GM21447 (cell line): ENCODE results near the gene ARHGAP23.

ENCODE experiments used
- ATAC-seq: cut with Tn5 transposase; IDR thresholded peaks from one replicate; pipeline ENCODE4 v1.9.1; 2021; ENCODE audit not compliant: unreplicated experiment

Gene ARHGAP23

DNA sequence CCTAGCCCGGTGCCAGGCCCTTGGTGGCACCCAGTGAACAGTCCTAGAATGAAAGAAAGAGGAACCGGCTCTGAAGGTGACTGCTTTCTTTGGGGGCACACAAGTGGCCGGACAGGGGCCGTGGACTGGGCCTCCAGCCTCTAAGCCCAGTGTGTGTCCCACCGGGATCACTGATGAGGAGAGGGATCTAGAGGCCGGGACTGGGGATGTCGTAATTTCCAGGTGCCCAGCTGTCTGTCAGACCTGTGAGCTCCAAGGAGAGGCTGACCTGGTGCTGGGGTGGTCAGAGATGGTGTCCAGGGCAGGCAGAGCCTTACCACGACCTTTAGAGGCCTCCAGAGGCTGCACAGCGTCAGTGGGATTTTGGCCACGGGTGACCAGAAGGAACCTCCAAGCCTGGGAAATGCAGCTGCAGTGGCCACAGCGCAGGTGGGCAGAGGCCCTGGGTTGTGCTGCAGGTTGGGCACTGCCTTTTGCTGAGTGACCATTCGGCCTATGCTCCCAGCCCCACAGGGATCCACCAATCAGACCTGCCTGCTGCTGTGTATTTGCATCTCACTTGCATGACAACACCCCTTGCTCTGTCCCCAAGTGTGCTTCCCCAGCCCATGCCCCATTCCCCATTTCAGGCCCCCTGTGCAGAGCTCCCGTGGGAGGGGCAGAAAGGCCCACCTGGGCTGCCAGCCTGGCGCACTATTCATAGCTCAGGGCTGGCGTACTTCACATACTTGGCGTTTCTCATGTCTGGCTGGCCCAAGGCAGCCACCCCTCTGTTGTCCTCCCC is 12.5 kb downstream of the ARHGAP23 start:
- no peak for ATAC-seq

DNA sequence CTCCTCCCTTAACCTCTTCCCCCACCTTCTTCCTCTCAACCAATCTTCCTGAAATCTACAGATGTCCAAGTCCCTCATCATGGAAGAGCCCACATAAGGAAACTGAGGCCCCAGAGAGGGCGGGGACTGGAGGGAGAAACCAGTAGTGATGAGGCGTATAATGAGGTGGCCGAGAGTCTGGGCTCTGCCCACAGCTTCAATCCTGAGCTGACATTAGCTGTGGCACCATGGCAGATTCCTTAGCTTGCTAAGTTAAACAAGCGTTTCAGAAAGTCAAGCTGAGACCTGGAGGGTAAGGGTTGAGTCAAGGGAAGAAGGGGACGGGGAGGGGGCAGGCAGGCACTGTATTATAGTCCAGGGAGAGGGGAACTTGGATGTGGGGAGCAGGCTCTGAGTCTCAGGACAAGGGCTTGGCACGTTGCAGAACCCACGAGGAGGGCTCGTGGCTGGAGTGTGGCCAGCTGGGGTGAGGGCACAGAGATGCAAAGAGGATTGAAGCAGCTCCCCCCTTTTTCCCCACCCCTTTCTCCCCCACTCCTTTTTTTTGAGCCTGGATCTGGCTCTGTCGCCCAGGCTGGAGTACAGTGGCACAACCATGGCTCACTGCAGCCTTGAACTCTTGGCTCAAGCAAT is 13.3 kb downstream of the ARHGAP23 start:
- no peak for ATAC-seq

DNA sequence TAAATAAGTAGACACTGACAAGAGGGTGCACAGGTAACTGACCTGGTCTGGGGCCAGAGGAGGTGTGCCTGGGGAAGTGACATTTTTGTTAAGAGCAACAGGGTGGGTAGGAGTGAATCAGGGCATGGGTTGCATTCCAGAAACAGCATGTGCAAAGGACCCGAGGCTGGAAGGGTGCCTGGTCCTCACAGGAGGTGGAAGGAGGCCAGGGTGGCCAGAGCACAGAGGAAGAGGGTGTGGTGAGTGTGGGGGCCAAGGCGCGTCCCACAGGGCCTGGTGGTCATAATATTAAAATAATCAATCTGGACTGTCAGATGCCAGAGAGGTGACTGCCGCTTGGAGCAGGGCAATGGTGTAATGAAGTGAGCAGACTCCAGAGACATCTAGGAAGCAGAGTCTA is 14.3 kb downstream of the ARHGAP23 start:
- ATAC-seq, result no peak

DNA sequence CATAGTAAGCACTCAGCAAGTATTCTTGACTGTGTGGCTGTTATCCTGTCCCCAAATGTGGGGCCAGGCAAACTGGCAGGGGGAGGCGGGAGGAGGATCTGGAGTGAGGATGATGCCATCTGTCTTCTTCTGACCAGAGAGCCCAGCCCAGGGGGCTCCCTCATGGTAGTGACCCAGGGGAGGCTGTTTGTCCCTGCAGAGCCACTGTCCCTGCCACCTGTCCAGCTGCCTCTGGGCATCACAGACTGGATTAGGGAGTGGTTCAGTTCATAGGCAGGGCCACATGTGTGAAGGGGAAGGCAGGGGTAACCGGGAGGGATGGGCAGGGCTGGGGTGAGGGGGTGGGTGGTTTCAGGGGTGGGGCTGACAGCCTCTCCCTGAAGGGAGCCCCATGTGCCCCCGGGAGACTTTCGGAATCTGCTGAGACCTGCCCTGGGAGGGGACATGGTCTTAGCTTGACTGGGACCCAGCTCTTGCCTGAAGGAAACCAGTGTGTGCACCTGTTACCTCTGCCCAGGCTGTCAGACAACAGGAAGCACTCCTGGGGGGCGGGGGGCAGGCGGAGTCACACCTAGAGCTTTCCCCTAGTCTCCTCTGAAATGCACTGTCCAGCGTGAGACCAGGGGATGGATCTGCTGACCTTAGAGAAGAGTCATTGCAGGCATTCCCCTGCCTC is 15.2 kb downstream of the ARHGAP23 start:
- no peak for ATAC-seq

DNA sequence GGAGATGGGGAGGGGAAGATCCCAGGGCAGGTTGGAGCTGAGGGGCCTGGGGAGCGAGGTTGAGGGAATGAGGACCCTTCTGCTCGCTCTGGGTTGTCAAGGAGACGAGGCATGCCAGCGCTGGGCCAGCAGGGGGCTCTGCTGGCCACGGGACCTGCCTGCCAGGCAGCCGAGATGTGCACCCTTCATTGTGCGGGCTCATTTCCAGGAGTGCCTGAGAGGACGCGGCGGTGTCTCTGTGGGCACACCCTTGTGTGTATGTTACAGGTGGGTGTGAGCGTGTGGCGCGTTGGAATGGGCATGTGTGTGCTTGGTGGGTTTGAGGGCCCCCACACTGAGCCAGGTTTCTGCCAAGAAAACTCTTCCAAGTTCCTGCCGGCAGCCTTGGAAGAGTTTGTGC is 15.9 kb downstream of the ARHGAP23 start:
- no peak for ATAC-seq

DNA sequence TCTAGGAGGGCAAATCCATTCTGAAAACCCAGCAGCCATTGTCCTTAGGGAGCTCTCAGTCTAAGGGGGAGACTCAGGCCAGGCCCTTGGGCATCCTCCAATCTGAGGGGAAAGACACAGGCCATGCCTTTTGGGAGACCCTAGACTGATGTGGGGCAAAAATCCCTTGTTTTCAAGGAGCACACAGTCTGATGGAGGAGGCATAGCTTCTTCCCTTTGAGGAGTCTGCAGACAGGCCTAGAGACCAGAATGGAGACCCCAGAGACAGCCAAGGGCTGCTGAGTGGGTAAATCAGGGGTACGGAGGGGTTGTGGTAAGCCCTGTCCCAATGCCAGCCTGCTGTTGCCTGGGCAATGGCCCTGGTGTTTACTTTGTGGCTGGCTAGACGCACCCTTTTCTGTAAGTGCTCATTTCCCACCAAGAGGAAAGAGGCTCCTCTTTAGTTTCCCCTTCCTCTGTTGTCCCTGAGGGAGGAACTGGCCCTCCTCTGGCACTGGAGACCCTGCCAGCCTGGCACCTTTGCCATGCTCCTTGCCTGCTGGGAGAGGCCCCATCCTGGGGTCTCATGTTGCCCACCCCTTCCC is 19.3 kb downstream of the ARHGAP23 start:
- no peak for ATAC-seq

DNA sequence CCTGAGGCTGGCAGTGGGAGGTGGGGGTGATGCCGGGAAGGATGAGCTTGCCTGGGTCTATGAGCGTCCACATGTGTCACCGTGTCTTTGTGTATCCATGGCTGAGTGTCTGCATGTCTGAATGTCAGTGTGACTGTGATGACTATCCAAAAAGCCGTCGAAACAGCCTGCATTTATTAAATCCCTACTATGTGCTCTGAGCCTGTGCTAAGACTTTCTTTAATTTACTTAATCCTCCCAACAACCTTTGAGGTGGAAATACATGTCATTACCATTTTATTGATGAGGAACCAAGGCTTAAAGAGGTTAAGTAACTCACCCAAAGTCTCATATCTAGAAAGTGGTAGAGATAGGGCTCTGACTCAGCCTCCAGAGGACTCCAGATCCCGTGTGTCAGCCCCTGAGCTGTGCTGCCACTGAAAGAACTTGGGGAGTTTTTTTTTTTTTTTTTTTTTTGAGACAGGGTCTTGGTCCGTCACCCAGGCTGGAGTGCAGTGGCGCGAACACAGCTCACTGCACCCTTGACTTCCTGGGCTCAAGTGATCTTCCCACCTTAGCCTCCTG is 20.0 kb downstream of the ARHGAP23 start:
- ATAC-seq, result no peak

DNA sequence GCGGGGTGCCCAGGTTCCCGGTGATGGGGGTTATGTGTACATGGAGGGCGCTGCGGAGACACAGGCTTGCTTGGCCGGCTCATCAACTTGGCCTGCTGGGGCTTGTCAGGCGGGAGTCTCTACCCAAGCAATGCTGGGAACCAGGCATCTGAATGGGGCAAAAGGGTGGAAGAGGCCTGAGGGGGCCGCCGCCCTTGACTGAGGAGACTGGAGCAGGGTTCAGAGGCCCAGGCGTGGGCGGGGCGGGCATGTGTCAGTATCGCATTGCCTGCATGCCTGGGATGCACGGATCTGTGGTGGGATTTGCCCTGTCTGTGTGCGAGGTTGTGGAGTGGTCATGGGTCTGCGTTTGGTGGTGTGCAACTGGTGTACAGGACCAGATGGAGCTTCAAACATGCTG is 21.1 kb downstream of the ARHGAP23 start:
- ATAC-seq, result no peak

DNA sequence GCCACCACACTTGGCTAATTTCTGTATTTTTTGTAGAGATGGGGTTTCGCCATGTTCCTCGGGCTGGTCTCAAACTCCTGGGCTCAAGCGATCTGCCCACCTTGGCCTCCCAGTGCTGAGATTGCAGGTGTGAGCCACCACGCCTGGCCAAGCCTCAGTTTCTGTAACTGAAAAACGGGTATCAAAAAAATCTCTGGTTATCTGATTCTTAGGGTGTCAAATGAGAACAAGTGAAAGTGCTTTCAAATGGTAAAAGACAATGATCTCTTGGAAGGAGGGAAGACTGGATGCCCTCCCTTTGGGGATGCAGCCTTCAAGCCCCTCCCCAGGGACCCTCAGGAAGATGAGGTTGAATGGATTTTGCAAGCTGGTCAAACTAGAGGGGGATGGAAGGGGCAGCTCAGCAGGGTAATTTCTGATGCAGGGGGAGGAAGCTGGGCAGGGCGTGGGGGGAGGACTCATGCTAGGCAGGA is 22.3 kb downstream of the ARHGAP23 start:
- ATAC-seq, result no peak

DNA sequence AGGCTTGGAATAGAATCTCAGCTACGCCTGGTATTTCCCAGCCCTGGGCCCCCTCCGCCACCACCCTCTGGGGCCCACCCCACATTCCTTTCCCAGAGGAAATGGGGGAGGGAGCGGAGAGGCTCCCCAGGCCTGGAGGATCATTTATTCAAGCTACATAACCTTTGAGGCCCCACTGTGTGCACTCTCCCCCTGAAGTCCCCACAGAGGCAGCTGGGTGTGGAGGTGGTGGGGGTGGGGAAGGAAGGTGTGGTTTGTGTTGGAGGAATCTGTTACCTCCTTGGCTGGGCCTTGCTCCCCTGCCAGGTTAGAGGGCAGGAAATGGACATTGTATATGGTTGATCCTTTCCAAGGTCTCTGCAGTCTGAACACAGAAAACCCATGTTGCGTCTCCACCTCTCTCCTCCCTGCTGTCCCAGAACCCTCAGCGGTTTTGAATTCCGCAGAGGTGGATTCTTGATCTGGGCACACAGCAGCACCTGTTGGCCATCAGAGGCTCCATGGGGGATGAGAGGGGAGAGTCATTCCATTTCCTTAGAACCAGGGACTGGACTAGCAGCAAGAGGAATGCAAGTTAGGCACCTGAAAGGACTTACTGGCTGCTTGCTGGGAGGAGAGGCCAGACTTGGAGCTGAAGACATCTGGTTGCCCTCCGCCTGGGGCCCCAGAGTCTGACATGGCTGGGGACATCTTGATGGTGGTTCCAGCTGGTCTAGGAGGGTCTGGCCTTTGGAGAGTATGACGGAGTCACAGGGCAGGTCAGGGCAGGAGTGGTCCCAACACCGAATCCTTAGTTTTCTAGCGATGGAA is 23.0 kb downstream of the ARHGAP23 start:
- no peak for ATAC-seq

DNA sequence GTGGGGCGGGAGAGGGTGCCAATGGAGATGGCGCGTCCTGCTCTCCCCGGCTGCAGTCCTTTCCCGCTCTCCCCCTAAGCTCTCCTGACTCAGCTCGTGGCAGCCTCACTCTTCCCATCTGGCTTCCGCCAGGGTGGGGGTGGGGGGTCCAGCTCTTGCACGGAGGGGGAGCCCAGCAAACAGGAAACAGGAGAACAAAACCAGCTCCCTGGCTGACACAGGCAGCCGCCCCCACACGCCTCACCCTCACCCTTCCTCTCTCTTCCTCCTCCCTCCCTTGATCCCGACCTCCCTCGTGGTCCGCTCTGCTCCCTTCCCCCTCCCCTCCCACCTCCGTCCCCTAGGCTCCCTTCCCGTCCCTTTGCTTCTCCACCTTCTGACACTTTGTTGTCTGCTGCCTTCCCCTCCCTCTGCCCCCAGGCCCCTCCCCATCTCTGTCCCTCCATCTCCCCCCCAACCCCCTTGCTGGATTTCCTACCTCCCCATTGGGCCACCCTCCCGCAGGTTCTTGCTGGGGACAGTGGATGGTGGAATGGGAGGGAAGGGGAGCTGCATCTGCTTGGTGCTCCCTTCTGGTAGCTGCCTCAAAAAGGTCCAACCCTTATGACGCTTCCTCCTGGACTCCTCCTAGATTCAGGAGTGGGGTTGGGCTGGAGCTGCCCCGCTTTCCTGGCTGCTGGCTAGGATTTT is 23.7 kb downstream of the ARHGAP23 start:
- no peak for ATAC-seq

DNA sequence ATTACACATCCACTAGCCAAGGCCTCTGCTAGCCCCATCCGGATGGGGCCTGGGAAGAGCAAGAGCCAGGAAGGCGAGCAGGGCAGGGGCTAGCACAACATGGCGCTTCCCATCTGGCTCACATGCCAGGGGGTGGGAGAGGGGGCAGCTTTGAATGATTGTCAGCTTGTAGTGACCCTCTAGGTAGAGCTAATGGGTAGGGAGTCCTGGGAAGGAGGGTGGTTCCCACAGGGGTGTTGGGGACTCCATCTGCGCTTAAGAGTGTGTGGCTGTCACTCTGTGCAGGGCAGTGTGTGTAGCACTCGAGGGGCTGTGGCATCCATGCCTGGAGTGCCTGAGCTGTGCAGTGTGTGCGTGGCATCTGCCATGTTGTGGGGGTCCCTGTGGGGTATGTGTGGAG is 24.5 kb downstream of the ARHGAP23 start:
- ATAC-seq, result no peak

DNA sequence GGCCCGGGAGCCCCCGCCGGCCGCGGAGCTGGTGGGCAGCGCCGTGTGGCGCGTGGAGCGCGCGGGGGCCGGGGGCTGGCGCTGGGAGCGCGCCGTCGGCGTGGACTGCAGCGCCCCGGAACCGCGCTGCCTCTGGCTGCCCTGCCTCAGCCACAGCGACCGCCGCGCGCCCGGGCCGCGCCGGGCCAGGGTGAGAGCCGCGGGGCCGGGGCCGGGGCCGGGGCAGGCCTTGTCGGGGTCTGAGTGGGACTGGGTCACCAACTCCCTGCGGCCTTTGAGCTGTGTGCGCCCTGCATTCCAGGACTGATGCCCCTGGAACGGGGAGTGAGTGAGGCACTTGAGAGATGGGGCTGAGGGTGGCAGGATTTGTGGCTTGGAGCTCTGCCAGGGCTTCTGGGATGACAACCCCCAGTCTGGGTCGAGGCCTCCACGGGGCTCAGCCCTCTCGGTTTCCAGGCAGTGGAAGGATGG is 25.7 kb downstream of the ARHGAP23 start:
- ATAC-seq, result no peak

DNA sequence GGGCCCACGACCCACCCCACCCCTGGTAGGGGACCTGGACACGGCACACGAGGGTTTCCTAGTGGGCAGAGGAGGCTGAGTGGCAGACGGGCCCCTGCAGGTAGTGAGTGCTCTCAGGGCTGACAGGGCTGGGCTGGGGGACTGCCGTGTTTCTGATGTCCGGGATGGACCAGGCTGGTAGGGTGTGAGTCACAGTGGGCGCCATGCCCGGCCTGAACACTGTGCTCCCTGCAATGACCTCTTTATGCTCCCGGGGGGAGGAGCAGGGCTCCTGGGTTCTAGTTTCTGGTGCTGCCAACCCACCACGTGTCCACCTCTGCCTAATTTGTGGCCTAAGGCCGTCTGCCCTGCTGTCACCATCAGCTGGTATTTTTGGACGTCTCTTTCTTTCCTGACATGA is 26.3 kb downstream of the ARHGAP23 start:
- ATAC-seq, result no peak

DNA sequence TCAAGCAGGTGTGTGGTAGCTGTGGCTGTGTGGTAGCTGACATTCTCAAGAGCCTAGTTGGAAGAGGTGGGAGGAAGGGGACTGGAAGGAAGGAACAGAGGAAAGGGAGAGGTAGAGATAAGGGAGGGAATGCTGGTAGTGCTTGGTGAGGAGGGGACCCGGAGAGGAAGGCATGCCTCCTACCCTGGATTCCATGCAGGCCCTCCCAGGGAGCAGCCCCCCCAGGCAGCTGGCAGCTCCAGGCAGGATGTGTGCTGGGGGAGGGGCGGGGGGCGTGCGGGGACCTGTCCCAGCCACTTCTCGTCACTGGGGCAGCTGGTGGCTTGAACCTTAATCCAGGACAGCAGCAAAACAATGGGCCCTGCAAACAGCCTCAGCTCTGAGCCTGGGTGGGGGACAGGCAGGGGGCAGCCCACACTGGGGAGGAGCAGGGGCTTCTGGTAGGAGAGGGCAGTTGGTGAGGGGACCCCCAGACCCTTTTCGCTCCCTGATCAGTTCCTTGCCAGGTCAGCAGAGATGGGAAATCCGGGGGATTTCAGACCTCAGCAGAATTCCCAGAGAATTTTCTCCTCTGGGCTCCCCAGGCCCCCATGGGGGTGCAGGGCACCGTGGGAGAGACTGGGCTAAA is 27.1 kb downstream of the ARHGAP23 start:
- no peak for ATAC-seq

DNA sequence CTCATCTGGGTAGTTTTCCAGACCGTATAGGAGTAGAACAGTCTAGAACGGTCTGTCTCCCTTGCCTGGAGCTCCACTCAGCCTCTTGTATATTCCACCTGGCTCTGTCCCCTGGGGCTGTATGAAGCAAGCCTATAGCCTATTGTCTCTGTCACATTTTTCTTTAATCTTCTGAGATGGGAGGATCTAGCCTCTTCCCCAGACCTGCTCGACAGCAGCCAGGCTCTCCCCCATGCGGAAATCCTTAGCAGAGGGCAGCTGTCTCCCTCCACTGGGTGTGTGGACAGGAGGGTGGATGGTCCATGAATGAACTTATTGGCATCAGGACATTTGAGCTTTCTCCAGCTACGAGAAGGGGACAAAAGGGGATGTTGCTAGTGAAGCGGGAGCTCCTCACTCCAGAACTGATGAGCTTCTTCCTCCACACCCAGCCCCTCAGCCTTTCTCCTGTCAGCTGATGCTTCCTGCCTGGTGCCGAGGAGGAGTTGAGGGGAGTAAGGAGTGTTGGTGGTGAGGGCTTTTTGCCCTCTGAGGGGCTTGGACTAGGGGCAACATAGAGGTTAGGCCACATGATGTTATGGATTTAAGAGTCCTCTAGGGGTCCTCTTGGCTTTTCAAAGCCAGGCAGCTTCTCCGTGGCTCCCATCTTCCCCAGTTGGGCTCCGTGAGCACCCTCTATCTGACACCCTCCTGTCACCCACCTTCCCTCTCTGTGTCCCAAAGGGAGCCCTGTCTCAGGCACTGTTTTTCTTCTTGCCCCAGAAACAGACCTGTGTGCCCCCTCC is 28.0 kb downstream of the ARHGAP23 start:
- no peak for ATAC-seq

DNA sequence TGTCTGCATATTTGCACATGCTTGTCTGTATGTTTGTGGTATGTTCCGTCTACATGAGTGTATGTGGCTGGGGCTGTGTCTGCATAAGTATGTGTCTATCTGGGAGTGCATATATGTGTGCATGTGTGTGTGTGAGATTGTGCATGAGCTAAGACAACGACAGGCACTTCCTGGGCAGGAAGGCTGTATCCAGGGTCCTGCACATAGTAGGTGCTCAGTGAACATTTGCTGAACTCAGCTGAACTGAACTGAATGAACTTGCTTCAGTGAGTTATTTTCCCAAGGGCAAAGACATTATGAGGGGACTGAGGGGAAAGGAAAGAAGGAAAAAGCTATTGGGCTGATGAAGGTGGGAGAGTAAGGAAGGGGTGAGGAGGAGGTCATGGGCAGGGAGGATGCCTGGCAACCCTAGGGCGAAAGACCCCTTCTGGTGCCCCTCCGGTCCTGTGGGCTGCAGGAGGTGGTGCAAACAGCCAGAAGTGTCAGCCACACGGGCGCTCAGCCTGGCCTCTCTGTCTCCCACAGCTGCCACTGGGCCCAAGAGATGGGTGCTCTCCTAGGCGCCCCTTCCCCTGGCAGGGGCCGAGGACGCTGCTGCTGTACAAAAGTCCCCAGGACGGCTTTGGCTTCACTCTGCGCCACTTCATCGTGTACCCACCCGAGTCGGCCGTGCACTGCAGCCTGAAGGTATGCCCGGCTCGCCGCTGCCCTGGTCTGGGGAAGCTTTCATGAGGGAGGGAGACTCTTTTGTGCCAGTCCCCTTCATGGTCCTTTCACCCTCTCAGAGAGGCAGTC is 29.5 kb downstream of the ARHGAP23 start:
- ATAC-seq, result no peak

DNA sequence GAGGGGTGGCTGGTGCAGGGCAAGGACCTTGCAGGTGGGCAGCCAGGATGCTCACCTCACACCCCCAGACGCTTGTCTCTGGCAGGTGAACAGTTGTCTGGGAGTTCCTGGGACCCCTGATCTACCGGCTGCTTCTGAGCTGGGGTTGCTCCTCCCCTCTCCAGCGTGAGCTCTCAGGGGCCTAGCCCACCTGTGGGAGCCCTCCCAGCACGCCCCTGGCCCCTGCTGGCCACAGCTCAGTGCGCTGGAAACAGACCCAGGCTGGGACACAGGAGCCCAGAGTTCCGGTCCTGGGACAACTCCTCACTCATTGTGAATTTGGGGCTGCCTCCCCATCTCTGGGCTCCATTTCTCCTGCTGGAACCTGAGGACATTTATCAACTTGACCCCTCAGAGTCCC is 30.3 kb downstream of the ARHGAP23 start:
- no peak for ATAC-seq
